ENCODE measurements around the gene FOXK2.

The FOXK2 gene

DNA sequence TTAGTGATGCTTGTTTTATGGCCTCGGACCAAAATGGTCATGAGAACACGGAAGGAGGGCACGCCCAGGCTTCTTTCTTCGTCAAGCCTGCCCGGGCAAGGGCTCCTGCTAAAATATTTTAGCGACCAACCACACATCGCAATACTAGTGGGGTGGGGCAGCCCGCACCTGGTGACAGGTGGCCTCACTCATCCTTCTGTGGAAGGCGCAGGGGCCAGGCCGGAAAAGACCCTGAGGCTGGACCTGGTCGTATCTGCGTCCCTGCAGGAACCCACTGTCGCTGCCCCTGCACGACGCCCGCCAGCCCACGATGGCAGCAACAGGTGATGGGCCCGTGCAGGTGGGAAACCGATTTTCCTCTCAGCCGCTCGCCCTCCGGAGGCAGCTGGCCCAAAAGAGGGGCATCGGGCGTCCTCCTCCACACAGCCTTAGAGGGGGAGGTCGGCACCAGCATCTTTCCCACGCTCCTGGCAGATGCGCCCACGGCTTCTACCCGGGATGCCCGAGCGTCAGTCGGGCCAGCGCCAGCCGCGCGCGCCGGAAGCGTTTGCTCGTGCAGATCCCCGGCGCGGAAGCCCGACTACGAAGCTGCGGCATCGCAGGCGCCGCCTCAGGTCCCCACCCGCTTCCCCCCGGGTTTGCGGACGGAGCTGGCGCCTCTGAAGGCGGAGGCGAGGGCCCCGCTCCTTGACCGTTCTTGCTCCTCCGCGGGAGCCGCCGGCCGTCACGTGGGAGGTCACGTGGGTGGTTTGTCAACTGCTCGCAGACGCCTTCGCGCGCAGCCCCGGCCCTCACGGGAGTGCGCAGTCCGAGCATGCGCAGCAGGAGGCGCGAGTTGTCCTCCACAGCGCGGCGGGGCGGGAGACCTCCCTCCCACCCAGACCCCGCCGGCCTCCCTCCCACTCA is 22.8 kb upstream of the FOXK2 start:
- Histone ChIP-seq H2AFZ (ENCODE audit: low read depth) (peak overlapping the region; percentile 70; the same call in 1 of the 2 replicates), H3K4me2 (peak overlapping the region; percentile 41; the same call in 1 of the 2 replicates), H4K20me1 (ENCODE audit: insufficient read depth) (no peaks in the 10 kb centered on the region), H3K27me3 (ENCODE audit: insufficient read depth, low read depth) (no peaks in the 10 kb centered on the region), H3K36me3 (ENCODE audit: insufficient read depth) (no peaks in the 10 kb centered on the region), H3K27ac (no peak overlapping the region), H3K9ac (no peak overlapping the region), H3K79me2 (ENCODE audit: insufficient read depth, low read depth) (no peaks in the 10 kb centered on the region), H3K4me1 (ENCODE audit: low read depth, poor library complexity, severe bottlenecking) (peaks cover 63% of the 10 kb centered on the region), H3K4me3 (IDR thresholded peaks at IDR 0.05; ENCODE audit: insufficient read depth, low read depth, low read length) (no peak overlapping the region)
- no peak for TF ChIP-seq CTCF (conservative IDR thresholded peaks at IDR 0.05; ENCODE audit: low read depth, low read length)

GRCh38 chr17:82497483-82498405 is 21.8 kb upstream of the FOXK2 start:
- Histone ChIP-seq H3K4me1 (ENCODE audit: low read depth, poor library complexity, severe bottlenecking) (peaks cover 58% of the 10 kb centered on the region), H3K9ac (0 out of 2 replicates have a peak overlapping the region, but pooled peaks have one; percentile 32), H3K36me3 (ENCODE audit: insufficient read depth) (no peaks in the 10 kb centered on the region), H3K27ac (peak overlapping the region; percentile 41; the same call in 1 of the 2 replicates), H3K4me3 (IDR thresholded peaks at IDR 0.05; ENCODE audit: insufficient read depth, low read depth, low read length) (no peak overlapping the region), H4K20me1 (ENCODE audit: insufficient read depth) (no peaks in the 10 kb centered on the region), H2AFZ (ENCODE audit: low read depth) (peak overlapping the region; percentile 58; the same call in 1 of the 2 replicates), H3K79me2 (ENCODE audit: insufficient read depth, low read depth) (no peaks in the 10 kb centered on the region), H3K4me2 (peak overlapping the region; percentile 83; the same call in 1 of the 2 replicates), H3K27me3 (ENCODE audit: insufficient read depth, low read depth) (no peaks in the 10 kb centered on the region)
- no peak for TF ChIP-seq CTCF (conservative IDR thresholded peaks at IDR 0.05; ENCODE audit: low read depth, low read length)

DNA sequence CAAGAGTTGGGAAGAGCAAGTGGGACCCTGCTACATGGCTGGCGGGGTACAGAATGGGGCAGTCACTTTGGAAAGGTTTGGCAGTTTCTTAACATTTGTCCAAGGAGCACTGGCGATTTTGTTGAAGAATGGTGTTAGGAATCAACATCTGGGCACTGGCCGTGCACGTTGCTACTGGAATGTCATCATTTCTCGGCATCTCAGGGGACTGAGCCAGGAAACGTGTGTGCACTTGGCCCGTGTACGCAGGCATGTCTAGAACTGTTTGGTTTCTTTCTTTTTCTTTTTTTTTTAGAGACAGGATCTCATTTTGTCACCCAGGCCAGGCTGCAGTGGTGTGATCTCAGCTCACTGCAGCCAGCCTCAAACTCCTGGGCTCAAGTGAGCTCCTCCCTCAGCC is 17.3 kb upstream of the FOXK2 start:
- Histone ChIP-seq H3K36me3 (ENCODE audit: insufficient read depth) (no peaks in the 10 kb centered on the region), H3K9ac (no peak overlapping the region), H4K20me1 (ENCODE audit: insufficient read depth) (no peaks in the 10 kb centered on the region), H2AFZ (ENCODE audit: low read depth) (no peak overlapping the region), H3K27me3 (ENCODE audit: insufficient read depth, low read depth) (no peaks in the 10 kb centered on the region), H3K4me1 (ENCODE audit: low read depth, poor library complexity, severe bottlenecking) (peaks cover 47% of the 10 kb centered on the region), H3K27ac (no peak overlapping the region), H3K4me2 (no peak overlapping the region), H3K4me3 (IDR thresholded peaks at IDR 0.05; ENCODE audit: insufficient read depth, low read depth, low read length) (no peak overlapping the region), H3K79me2 (ENCODE audit: insufficient read depth, low read depth) (no peaks in the 10 kb centered on the region)
- no peak for TF ChIP-seq CTCF (conservative IDR thresholded peaks at IDR 0.05; ENCODE audit: low read depth, low read length)

DNA sequence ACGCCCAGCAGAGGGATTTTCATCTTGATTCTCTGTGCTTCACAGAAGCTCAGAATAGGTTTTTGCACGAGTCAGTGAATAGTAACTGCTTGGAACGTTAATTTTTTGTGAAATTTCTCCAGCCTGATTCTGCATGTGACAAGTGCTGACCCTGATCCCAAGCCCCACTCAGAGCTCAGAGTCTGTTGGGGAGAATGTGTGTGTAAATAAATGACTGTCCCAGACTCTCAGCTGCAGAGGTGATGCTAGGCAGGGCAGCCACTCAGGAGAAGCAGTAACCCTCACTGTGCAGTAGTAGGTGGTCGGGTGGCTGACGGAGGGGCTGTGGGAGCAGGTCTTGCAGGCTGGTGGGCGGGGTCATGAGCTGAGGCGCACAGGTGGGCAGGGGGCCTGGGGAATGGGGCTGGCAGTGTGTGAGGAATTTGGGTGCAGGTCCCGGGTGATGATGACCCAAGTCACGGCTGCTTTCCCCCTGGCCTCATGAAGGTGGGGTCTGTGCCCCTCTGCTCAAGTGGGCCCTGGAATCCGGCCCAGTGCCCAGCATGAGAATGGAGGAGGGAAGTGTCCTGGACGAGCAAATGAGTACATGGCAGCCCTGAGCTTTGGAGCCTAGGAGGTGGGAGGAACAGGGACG is 16.3 kb upstream of the FOXK2 start:
- no peak overlapping the region for H3K9ac ChIP-seq
- H3K4me2 ChIP-seq = no peak overlapping the region
- peaks cover 46% of the 10 kb centered on the region for H3K4me1 ChIP-seq (ENCODE audit: low read depth, poor library complexity, severe bottlenecking)
- no peak overlapping the region for H2AFZ ChIP-seq (ENCODE audit: low read depth)
- H3K27ac ChIP-seq = no peak overlapping the region
- no peak for TF ChIP-seq CTCF (conservative IDR thresholded peaks at IDR 0.05; ENCODE audit: low read depth, low read length)
- no peaks in the 10 kb centered on the region for H3K36me3 ChIP-seq (ENCODE audit: insufficient read depth)
- H3K79me2 ChIP-seq (ENCODE audit: insufficient read depth, low read depth) = no peaks in the 10 kb centered on the region
- H4K20me1 ChIP-seq (ENCODE audit: insufficient read depth) = no peaks in the 10 kb centered on the region
- H3K4me3 ChIP-seq (IDR thresholded peaks at IDR 0.05; ENCODE audit: insufficient read depth, low read depth, low read length) = no peak overlapping the region
- no peaks in the 10 kb centered on the region for H3K27me3 ChIP-seq (ENCODE audit: insufficient read depth, low read depth)

All from KMS-11 (cell line).